CD4-positive, alpha-beta T cell treated with Interferon alpha-2 for 1 hour (primary cell): ENCODE data around the gene RAP1GDS1.
"Not testable (repeated sequence)": the region's sequence is repeated elsewhere in the genome, so short reads cannot be mapped to it uniquely, and the experiment has no call there.

Experiments
- DNase-seq, 2 donors: peaks; one replicate each; pipeline ENCODE4 v3.0.0-alpha.2; 2020 to 2022

The RAP1GDS1 gene

DNA sequence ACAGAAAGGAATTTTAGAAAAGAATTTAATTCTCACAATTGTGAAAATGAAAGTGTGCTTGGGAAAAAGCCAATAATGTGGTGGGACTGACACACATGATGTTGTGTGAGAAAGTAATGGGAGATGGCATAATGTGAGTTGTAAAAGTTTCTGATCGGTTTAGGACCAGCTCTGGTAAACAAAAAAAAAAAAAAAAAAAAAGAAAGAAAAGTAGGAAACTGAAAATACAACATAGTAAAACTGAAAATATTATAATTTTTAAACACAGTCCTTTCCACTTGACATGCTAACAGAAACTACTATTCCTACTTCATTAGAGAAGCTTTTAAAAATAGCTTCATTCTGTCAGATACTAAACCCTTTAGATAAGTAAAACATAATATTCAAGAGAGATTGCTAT, 28.2 kb downstream of the RAP1GDS1 start:
- DNase-seq: peak in 1 of 2 donors; percentile 19

DNA sequence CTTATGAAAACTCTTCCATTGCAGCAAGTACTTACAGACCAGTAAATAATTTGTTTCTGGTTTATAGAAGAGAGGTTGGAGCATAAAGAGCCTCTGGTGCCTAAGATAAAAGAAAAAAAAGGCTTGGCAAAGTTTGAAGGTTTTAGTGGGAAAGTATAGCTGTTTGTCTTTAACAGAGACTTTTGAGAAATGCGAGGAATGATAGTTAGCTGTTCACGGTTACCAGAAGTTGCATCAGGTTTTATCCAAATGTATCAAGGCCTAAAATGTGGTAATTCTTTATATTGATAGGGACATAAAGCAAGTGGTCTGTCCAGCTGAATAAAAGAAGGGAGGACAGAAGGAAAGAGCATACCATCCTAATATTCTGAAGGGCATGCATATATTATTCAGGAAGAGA, 29.3 kb downstream of the RAP1GDS1 start:
- DNase-seq: no peak

DNA sequence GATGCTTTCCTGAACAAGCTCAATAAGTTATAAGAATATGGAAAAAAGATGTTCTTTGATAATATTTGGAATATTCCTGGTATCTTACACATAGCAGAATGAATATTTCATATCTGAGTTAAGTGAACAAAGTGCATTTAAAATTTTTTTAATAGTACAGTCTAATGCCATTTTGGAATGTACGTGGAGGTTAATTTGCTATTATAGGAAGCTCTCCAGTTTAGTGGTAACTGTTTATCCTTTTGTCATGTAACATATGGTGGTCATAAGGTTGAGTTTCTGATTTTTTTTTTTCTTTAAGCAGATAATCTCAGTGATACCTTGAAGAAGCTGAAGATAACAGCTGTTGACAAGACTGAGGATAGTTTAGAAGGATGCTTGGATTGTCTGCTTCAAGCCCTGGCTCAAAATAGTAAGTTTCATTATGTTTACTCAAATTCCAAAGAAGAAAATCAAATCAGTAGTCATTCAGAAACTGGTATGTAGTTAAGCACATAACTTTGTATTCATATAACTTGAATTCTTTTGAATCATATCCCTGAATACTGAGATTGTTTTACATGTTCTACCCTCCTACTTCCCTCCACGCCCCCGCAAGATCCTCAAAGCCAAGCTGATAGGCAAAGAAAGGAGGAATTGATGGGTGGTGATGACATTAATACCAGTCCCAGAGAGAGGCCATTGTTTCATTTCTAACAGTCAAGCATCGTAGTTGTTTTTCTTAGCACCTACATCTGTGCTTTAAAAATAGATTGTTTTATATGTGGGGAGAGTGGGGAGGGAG, 32.1 kb downstream of the RAP1GDS1 start:
- DNase-seq: no peak

DNA sequence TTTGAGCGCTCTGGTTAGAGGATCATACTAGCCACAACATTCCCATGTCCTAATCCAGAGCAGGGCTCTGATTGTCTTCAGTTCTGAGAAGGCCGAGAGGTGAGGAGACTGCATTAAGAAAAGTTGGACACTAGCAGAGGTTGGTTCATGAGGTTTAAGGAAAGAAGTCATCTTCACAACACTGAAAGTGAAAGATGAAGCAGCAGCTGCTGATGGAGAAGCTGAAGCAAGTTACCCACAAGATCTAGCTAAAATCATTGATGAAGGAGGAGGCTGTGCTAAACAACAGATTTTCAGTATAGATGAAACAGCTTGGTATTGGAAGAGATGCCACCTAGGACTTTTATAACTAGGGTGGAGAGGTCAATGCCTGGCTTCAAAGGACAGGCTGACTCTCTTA, 36.8 kb downstream of the RAP1GDS1 start:
- DNase-seq: no peak

DNA sequence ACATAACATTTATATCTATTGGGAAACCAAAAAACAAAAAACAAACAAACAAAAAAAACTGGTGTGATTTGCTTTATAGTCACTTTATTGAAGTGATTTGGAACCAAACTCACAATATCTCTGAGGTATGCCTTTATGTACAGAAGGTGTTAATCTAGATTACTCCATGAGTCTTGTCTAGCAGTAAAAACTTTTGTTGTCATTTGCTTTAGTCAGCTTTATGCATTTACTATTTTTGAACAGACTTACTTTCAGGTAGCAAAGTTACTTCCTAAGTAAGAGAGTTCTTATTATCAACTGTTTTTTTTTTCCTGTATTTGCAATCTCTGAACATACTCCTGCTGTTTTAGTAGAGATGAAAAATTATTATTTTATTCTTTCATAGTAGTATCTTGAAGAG, 39.5 kb downstream of the RAP1GDS1 start:
- DNase-seq: no peak

DNA sequence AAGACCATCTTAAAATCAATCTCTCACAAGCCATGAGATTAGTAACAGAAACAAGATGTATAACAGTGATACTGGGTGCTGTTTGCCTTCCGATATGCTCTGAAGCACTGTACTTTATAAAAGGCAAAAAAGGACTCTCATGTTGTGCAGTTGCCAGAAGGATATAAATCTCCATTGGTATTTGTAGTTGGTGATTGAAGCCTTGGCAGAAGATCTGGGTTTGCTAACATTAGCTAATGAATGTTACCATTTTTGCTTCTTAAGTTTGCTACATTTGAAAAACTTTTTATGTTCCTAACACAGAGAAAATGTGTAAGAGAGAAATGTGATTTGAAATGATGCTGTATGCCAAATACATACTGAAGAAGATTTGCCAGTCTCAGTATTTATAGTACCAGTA, 44.4 kb downstream of the RAP1GDS1 start:
- DNase-seq: no peak

DNA sequence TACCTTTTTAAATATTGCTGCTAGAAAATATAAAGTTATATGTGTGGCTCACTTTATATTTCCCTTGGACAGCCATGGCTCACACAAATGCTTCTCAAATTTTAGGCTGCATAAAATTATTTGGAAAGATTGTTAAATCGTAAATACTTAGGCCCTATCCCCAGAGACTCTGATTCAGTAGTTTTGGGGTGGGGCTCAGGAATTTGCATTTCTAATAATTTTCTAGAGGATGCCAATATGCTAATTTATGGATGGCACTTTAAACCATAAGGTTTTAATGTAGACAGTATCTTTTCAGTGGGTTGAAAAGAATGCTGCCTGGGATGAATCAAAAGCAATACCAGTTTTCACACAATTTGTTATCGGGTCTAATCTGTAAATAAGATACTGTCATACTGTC, 49.7 kb downstream of the RAP1GDS1 start:
- no peak for DNase-seq

DNA sequence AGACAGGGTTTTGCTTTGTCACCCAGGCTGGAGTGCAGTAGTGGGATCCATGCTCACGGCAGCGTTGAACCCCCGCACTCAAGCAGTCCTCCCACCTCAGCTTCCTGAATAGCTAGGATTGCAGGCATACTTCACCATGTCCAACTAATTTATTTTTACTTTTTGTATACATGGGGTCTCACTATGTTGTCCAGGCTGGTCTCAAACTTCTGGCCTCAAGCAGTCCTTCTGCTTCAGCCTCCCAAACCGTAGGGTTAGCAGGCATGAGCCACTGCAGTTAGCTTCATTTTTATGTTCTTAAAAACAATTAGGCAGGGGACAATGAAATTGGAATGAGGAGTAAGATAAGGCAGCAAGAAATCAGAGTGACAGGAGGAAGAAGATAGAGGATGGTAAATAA, 50.5 kb downstream of the RAP1GDS1 start:
- DNase-seq: no peak

DNA sequence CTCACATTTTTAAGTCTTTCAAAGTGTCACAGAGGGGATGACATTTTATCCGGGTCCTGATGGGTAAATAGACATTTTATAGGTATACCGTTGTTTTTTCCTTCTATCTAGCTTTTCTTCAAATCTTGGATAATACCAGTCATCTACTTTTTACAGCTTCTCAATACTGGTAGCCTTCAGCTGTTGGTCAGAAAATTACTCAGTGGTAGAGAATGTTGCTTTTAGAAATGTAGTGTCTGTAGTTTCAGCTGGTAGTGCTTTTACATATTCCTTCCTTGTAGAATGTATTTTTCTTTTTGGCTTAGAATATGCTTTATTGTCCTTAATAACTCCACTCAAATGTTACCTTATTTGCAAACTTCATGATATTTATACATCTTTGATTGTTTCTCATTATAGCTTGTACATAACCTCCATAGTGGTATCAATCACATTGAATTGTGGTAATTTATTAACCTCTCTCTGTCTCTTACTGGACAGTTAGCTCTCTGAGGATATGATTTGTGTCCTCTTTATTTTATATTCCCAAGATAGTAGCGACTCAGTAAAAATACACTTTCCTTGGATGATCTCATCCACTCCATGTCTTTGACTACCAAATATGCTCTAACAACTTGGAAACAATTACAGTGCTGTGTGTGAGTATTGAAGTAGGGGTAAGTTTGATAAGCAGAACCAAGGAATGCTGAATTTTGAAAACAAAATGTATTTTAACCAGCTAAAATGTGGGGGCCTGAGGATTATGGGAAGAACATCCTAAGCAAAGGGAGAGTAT, 53.8 kb downstream of the RAP1GDS1 start:
- DNase-seq: no peak

DNA sequence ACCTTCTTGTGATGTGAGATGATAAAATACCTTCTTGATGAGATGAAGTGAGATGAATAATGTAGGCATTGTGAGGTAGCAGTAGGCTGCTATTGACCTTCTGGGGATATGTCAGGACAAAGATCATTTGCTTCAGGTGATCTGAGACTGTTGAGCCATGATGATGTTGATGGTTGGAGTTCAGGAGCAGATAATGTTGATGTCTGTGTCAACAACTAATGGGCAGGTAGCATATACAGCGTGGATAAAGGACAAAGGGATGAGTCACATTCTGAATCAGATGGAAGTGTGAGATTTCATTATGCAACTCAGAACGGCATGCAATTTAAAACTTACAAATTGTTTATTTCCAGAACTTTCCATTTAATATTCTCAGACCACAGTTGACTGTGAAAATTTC, 57.3 kb downstream of the RAP1GDS1 start:
- no peak for DNase-seq

DNA sequence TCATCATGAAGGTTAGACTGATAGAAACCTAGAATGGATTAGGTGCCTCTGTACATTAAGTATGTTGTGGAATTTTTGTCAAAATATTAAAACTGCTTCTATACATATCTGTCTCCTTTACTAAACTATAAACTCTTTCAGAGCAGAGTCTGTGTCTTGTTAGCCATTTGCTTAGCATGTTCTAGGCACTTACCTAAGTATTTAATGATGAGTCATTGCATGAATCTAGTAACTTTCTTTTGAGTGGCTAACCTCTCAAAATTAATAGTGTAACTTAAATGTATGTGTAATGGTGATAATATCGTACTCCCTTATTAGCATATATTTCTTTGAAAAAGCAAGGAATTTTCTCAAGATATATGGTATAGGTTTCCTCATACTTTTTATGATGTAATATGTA, 57.8 kb downstream of the RAP1GDS1 start:
- no peak for DNase-seq

DNA sequence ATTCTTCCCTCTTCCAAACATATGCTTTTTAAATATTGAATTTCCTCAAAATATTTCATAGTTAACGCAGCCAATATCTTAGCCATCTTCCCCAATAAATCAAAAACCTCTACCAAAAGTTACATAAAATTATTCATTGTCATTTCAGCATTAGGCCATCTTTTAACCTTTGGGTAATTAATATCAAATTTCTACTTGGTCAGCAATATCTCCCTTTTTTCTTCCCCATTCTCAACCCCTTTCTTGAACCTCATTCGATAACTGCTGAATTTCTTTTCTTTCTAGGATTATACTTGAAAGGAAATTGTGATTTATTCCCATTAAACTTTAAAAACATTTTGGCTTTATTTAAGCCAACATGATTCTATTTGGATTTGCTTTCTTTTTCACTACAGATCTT, 65.0 kb downstream of the RAP1GDS1 start:
- no peak for DNase-seq

DNA sequence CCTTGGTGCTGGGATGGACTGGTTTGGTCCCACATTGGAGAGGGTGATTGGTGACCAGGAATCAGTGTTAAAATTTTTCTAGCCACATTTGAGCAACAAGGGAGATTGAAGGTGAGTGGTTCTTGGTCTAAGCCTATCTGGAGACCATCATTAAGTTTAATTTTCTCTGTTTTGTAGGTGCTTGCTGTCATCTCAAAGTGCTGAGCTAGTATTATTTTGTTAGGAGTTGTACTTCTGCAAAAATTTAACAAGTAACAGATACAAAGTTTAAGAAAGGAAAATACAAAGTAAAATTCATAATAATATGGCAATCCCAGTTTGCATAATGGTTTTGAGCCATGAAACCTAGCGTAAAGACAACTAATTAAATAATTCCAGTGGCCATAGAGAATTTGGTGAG, 66.5 kb downstream of the RAP1GDS1 start:
- DNase-seq: no peak

DNA sequence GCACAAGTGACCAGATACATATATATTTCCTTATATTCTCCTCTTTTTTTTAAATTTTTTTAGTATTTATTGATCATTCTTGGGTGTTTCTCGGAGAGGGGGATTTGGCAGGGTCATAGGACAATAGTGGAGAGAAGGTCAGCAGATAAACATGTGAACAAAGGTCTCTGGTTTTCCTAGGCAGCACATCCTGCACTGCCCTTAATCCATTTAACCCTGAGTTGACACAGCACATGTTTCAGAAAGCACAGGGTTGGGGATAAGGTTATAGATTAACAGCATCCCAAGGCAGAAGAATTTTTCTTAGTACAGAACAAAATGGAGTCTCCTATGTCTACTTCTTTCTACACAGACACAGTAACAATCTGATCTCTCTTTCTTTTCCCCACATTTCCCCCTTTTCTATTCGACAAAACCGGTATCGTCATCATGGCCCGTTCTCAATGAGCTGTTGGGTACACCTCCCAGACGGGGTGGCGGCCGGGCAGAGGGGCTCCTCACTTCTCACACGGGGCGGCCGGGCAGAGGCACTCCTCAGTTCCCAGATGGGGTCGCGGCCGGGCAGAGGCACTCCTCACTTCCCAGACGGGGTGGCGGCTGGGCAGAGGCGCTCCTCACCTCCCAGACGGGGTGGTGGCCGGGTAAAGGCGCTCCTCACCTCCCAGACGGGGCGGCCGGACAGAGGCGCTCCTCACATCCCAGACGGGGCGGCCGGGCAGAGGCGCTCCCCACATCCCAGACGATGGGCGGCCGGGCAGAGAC, 68.9 kb downstream of the RAP1GDS1 start:
- DNase-seq: not testable (repeated sequence)

DNA sequence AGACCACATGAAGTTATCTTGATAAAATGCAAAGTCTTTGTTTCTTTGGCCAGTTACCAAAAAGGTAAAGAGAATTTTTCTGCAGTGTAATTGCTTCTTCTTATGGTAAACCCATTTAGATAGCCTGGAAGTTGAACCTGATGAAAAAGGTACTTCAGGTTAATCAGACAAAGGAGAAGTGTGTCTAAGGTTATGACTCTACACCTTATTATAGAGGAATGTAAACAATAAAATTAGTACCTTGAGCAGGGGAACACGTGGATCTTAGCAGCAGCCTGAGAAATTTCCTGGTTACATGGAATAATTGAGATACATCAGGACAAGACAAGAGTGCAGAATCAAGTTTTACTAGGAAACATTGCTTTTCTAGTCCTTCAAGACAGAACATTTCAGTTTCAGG, 70.8 kb downstream of the RAP1GDS1 start:
- DNase-seq: no peak

DNA sequence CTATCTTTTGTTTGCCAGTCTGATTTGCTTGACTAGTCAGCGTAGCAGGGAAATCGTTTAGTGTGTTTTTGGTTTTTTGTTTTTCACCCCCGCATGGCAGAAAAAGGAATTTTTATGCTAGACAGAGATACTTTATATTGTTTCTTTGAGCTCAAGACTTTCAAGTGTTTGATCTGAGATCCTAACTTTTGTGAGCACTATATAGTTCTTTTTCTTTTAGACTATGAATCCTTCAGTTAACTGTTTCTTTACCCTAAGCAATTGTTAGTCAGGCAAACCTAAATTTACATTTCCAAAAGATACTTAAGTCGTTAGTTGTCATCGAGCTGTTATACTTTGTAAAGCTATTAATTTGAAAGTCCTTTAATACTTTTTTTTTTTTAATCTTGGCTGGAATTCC, 73.3 kb downstream of the RAP1GDS1 start:
- DNase-seq: no peak

DNA sequence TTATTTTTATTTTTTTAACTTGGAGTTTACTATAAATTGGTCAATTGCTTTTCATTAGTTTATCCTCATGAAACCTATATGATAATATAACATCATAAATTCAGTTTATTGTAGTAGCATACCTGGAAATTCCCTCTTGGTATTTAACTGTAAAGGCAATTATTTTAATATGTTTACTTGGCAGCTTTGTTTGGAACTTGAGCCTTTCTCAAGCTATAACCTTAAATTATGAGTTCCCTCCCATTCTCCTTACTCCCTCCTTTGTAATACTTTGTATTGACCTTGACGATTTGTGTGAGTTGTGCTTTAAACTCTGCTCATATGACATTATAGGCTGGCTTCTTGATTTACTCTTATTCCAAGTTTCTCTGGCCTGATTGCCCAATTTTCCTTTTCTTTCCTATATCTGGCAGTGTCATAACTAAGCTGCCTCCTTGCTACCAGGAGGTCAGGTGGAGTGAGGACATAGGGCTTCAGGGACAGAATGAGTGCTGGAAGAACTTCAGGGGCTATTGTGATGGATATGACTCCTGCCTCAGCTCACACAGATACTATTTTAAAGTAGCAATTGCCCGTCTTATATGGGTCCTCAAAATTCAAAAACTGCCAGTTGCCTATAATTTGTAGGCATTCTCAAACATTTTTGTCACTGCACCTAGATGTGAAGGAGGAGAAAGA, 77.7 kb downstream of the RAP1GDS1 start:
- DNase-seq: no peak

DNA sequence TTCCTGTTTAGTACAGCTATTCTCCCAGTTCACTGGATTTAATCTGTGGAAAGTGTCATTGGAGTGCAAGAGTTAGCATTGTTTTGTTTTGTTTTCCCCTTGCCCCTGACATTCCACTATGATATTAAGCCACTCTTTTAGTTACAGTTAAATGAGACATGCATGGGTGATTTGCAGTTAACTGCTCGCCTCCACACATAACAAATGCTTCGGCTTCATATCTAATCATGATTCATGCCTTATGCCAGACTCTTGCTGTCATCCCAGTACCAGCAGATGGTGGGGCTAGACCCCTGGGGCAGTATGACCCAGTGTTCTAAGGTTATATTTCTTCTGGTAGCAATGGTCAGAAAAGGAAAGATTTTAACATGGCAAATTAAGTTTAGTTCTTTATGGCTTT, 80.1 kb downstream of the RAP1GDS1 start:
- no peak for DNase-seq

DNA sequence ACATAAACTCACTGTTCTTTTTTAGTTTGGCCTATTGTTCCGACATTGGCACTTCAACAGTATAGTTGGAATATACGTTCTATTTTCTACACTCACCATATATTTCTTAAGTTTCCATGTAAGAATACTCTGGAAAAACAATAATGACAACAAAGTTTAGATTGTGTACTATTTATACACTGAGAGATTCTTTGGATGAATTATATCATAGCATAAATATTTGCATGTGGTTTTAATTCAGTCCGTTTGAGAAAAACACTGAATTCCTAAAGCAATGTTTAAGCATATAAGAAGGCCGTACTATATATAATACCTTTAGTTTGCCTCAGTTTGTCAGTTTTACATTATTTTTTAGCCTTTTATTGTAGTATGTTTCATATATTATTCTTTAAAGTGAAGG, 82.4 kb downstream of the RAP1GDS1 start:
- DNase-seq: no peak

DNA sequence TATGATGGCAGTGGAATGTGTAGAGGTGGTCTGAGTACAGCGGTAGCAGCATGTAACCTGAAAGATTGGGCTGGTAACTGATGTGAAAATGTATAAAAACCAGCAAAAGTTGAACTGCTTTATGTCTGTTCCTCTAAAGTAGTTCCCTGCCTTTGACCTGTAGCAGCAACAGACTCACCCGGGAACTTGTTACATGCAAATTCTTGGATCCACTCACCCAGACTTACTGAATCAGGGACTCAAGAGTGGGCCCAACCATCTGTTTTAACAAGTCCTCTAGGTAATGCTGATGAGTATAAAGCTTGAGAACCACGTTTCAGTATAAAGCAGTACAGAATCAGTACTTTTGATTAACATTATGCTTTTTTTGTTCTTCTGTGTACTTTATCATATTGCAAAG, 84.7 kb downstream of the RAP1GDS1 start:
- DNase-seq: no peak

DNA sequence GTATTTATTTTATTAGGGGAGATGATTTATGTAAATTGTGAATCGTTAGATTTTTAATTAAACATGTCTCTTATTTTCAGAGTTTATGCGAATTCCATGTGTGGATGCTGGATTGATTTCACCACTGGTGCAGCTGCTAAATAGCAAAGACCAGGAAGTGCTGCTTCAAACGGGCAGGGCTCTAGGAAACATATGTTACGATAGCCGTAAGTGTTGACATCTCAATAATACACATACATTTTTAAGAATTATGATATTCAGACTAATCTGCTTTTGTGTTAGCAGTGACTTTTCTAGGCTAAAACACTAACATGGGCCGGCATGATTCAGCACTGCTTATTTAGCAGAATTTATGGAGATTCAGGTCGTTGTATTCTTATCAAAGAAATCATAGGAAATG, 91.2 kb downstream of the RAP1GDS1 start:
- DNase-seq: no peak

DNA sequence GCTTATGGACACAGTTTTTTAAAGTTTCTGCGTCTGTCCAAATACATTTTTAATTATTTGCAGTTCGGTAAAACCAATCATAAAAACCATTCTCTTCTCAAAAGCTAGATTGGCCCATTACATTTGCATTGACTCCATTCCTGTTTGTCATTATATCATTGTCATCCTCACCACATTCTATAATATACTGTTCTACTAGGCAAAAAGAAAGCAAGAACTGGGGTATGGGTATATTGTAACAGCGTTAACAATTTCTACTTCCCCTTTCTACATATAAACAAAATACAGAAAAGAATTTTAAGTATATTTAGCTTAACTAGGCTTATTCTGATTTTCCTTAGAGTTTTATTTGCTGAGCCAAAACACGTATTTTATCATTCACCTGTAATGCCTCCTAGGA, 91.8 kb downstream of the RAP1GDS1 start:
- DNase-seq: no peak

DNA sequence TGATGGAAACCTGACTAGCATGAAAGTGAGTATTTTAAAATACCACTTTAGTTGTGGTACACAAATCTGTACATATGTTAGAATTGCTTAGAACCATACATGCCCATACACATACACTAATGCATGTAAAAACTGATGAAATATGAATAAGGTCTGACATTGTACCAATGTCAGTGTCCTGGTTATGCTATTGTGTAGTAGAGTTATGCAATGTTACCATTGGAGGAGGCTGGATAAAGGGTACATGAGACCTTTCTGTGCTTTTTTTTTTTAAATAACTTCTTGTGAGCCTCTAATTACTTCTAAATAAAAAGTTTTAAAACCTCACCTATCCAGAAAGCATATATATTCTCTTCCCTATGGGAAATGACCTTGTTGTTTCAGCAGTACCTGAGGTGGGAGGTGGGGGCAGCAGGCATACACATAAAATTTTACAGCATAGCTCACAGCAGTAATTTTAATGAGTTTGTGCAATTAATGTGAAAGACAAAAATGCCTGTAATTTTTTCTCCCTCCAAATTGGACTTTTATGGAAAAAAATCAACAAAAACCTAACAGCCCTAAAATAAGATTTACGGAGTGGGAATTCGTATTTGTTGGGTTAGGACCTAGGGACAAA, 97.6 kb downstream of the RAP1GDS1 start:
- DNase-seq: no peak
